Pons (tissue), 1 donor: ENCODE data around the gene NSUN2.
"Not testable (repeated sequence)": the region's sequence is repeated elsewhere in the genome, so short reads cannot be mapped to it uniquely, and the experiment has no call there.

Experiments
- DNase-seq: peaks from one replicate; pipeline ENCODE4 v3.0.0-alpha.2; 2016; ENCODE audit warnings: low spot score

Gene NSUN2

GRCh38 chr5:6632888-6633468 lies at the start of gene NSUN2, which contains the start of gene SRD5A1:
NSUN2 (minus strand) TSS chr5:6633044; CDS start chr5:6632979, 65 bp downstream.
SRD5A1 (plus strand) TSS chr5:6633440; CDS start chr5:6633577, 137 bp downstream.
- peak; percentile 91 for DNase-seq

GRCh38 chr5:6682239-6682638 lies 49.4 kb upstream of the NSUN2 start:
- no peak for DNase-seq

- DNase-seq, result no peak
These were observed 48.8 kb upstream of the NSUN2 start for GRCh38 chr5:6681682-6682081.

GRCh38 chr5:6680922-6681321 lies 48.1 kb upstream of the NSUN2 start:
- no peak for DNase-seq

GRCh38 chr5:6678385-6678784 lies 45.5 kb upstream of the NSUN2 start:
- no peak for DNase-seq

- DNase-seq, result no peak
These were observed 43.9 kb upstream of the NSUN2 start for GRCh38 chr5:6676702-6677101.

- no peak for DNase-seq
These were observed 43.1 kb upstream of the NSUN2 start for GRCh38 chr5:6675784-6676491.

GRCh38 chr5:6674886-6675285 lies 42.0 kb upstream of the NSUN2 start:
- peak; percentile 19 for DNase-seq

- no peak for DNase-seq
These were observed 41.6 kb upstream of the NSUN2 start for GRCh38 chr5:6674421-6674820.

- DNase-seq, result no peak
These were observed 41.1 kb upstream of the NSUN2 start for GRCh38 chr5:6673963-6674362.

GRCh38 chr5:6673031-6673430 lies 40.2 kb upstream of the NSUN2 start:
- no peak for DNase-seq

- not testable (repeated sequence) for DNase-seq
These were observed 35.9 kb upstream of the NSUN2 start for GRCh38 chr5:6668717-6669116.

- DNase-seq, result no peak
These were observed 34.8 kb upstream of the NSUN2 start for GRCh38 chr5:6667648-6668047.

GRCh38 chr5:6666762-6667161 lies 33.9 kb upstream of the NSUN2 start:
- DNase-seq, result no peak

GRCh38 chr5:6660688-6661087 lies 27.8 kb upstream of the NSUN2 start:
- DNase-seq, result no peak

- DNase-seq, result no peak
These were observed 27.3 kb upstream of the NSUN2 start for GRCh38 chr5:6659941-6660684.

GRCh38 chr5:6656680-6657079 lies 23.8 kb upstream of the NSUN2 start:
- DNase-seq, result no peak

- DNase-seq, result no peak
These were observed 22.6 kb upstream of the NSUN2 start for GRCh38 chr5:6655432-6655831.

- DNase-seq, result no peak
These were observed 19.2 kb upstream of the NSUN2 start for GRCh38 chr5:6652025-6652424.

- DNase-seq, result no peak
These were observed 16.8 kb upstream of the NSUN2 start for GRCh38 chr5:6649681-6650080.

GRCh38 chr5:6649186-6649585 lies 16.3 kb upstream of the NSUN2 start:
- no peak for DNase-seq

- not testable (repeated sequence) for DNase-seq
These were observed 12.9 kb upstream of the NSUN2 start for GRCh38 chr5:6645571-6646362.
